WERI-Rb-1 (cell line): Measurements from ENCODE around the gene FGD3.

ENCODE experiments used
- DNase-seq: peaks from one replicate; pipeline ENCODE4 v3.0.0-alpha.2; 2020
- H3K27ac ChIP-seq: fragments of 250-450 bp; sonication (Bioruptor Pico); 2 replicates; pipeline ENCODE4 v1.5.1; 2020; ENCODE audit warnings: mild to moderate bottlenecking, moderate library complexity
- H3K27me3 ChIP-seq: fragments of 250-450 bp; sonication (Bioruptor Pico); 2 replicates; pipeline ENCODE4 v1.5.1; 2021; ENCODE audit warnings: mild to moderate bottlenecking, low read depth, moderate library complexity; ENCODE audit not compliant: insufficient read depth, severe bottlenecking
- H3K36me3 ChIP-seq: fragments of 250-450 bp; sonication (Bioruptor Pico); 2 replicates; pipeline ENCODE4 v1.5.1; 2020; ENCODE audit warnings: mild to moderate bottlenecking, moderate library complexity
- H3K4me3 ChIP-seq: 2 replicates; pipeline ENCODE4 v1.5.1; 2011; ENCODE audit warnings: low read depth, mild to moderate bottlenecking, control low read depth, low read length
- H3K9me3 ChIP-seq: fragments of 250-450 bp; sonication (Bioruptor Pico); 2 replicates; pipeline ENCODE4 v1.5.1; 2021; ENCODE audit warnings: mild to moderate bottlenecking, moderate library complexity; ENCODE audit not compliant: severe bottlenecking
- TF ChIP-seq, protein P1 (sequence below): IDR thresholded peaks from 2 replicates; pipeline ENCODE4 v1.5.1; 2011; ENCODE audit warnings: low read depth, mild to moderate bottlenecking, control low read depth, inconsistent platforms, low read length

Gene FGD3

GRCh38 chr9:93024986-93025630, 77.8 kb downstream of the FGD3 start:
- no peaks in the 10 kb centered on the region for H3K27me3 ChIP-seq
- H3K36me3 ChIP-seq, result no peaks in the 10 kb centered on the region
- TF ChIP-seq, protein P1, sequence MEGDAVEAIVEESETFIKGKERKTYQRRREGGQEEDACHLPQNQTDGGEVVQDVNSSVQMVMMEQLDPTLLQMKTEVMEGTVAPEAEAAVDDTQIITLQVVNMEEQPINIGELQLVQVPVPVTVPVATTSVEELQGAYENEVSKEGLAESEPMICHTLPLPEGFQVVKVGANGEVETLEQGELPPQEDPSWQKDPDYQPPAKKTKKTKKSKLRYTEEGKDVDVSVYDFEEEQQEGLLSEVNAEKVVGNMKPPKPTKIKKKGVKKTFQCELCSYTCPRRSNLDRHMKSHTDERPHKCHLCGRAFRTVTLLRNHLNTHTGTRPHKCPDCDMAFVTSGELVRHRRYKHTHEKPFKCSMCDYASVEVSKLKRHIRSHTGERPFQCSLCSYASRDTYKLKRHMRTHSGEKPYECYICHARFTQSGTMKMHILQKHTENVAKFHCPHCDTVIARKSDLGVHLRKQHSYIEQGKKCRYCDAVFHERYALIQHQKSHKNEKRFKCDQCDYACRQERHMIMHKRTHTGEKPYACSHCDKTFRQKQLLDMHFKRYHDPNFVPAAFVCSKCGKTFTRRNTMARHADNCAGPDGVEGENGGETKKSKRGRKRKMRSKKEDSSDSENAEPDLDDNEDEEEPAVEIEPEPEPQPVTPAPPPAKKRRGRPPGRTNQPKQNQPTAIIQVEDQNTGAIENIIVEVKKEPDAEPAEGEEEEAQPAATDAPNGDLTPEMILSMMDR, result no peak
- no peaks in the 10 kb centered on the region for H3K9me3 ChIP-seq
- no peak overlapping the region for H3K27ac ChIP-seq
- H3K4me3 ChIP-seq, result no peak overlapping the region
- no peak for DNase-seq

- no peaks in the 10 kb centered on the region for H3K9me3 ChIP-seq
- TF ChIP-seq, protein P1, result no peak
- no peaks in the 10 kb centered on the region for H3K36me3 ChIP-seq
- no peak overlapping the region for H3K27ac ChIP-seq
- no peaks in the 10 kb centered on the region for H3K27me3 ChIP-seq
- DNase-seq, result no peak
- no peak overlapping the region for H3K4me3 ChIP-seq
These were observed 78.4 kb downstream of the FGD3 start for GRCh38 chr9:93025736-93026135.

DNA sequence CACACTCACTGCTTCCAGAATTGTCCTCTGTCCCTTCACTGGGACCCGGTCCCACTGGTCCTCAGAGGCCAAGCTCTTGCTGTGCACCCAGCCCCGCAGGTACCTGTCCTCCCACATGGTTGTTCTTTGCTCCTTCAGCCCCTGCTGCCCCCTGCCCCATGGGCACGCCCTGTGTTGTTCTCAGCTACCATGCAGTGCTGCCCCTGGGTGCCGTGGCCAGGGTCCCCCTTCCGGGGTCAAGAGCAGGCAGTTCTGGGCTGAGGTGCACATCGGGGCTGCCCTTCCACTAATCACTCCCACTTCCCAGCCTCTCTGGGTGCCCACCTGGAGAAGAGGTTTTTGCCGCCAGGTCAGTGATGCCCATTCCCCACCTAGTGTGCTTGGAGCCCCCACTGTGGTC, 79.3 kb downstream of the FGD3 start:
- DNase-seq, result no peak
- H3K9me3 ChIP-seq, result no peaks in the 10 kb centered on the region
- H3K36me3 ChIP-seq, result no peaks in the 10 kb centered on the region
- TF ChIP-seq, protein P1, result no peak
- H3K27me3 ChIP-seq, result no peaks in the 10 kb centered on the region
- H3K27ac ChIP-seq, result no peak overlapping the region
- no peak overlapping the region for H3K4me3 ChIP-seq

- TF ChIP-seq, protein P1, result no peak
- no peaks in the 10 kb centered on the region for H3K27me3 ChIP-seq
- H3K9me3 ChIP-seq, result no peaks in the 10 kb centered on the region
- H3K36me3 ChIP-seq, result no peaks in the 10 kb centered on the region
- DNase-seq, result no peak
- no peak overlapping the region for H3K27ac ChIP-seq
- no peak overlapping the region for H3K4me3 ChIP-seq
These were observed 80.4 kb downstream of the FGD3 start for GRCh38 chr9:93027750-93028149.

- TF ChIP-seq, protein P1, result no peak
- no peaks in the 10 kb centered on the region for H3K9me3 ChIP-seq
- DNase-seq, result no peak
- no peak overlapping the region for H3K27ac ChIP-seq
- no peak overlapping the region for H3K4me3 ChIP-seq
- no peaks in the 10 kb centered on the region for H3K36me3 ChIP-seq
- no peaks in the 10 kb centered on the region for H3K27me3 ChIP-seq
These were observed 81.2 kb downstream of the FGD3 start for GRCh38 chr9:93028448-93029006.
